Neural crest cell (in vitro differentiated cells): Measurements from ENCODE around the gene NECTIN1. TPM values are rescaled to one million over a fixed set of nuclear protein-coding genes. Genes with fewer than 3 reads are reported as not detected.

Source experiments
- DNase-seq: peaks from one replicate; pipeline ENCODE4 v3.0.0; 2021; ENCODE audit warnings: low read depth, mixed read lengths, low spot score
- H3K27ac Mint-ChIP-seq: one replicate; pipeline ENCODE4 v1.8.0; 2021; ENCODE audit warnings: mild to moderate bottlenecking, mixed read lengths; ENCODE audit not compliant: unreplicated experiment
- H3K27me3 Mint-ChIP-seq: 2 replicates; pipeline ENCODE4 v1.8.0; 2021; ENCODE audit warnings: low read depth, mild to moderate bottlenecking, mixed read lengths
- H3K36me3 Mint-ChIP-seq: 2 replicates; pipeline ENCODE4 v1.8.0; 2021; ENCODE audit warnings: low read depth, mild to moderate bottlenecking, mixed read lengths
- H3K4me1 Mint-ChIP-seq: 2 replicates; pipeline ENCODE4 v1.8.0; 2021; ENCODE audit warnings: mixed read lengths
- H3K4me3 Mint-ChIP-seq: one replicate; pipeline ENCODE4 v1.8.0; 2021; ENCODE audit warnings: mild to moderate bottlenecking, mixed read lengths
- H3K9me3 Mint-ChIP-seq: 2 replicates; pipeline ENCODE4 v1.8.0; 2021; ENCODE audit warnings: mixed read lengths
- CTCF ChIP-seq: fragments of 200-600 bp; sonication (generic); conservative IDR thresholded peaks from 2 replicates; pipeline ENCODE4 v1.5.0; 2021; ENCODE audit warnings: antibody characterized with exemption, mild to moderate bottlenecking
- total RNA-seq: library from RNA; stranded (reverse); gene quantifications from 2 replicates; pipeline ENCODE4 v1.2.1, GENCODE V29; 2021

The NECTIN1 gene
- total RNA-seq, 1 donor from 2014 or later: 49.2 TPM

GRCh38 chr11:119697445-119697844, 31.6 kb downstream of the NECTIN1 start:
- H3K9me3 Mint-ChIP-seq: no peaks in the 10 kb centered on the region
- H3K27ac Mint-ChIP-seq: no peak overlapping the region
- no peak overlapping the region for H3K4me3 Mint-ChIP-seq
- no peak for DNase-seq
- no peaks in the 10 kb centered on the region for H3K36me3 Mint-ChIP-seq
- no peaks in the 10 kb centered on the region for H3K27me3 Mint-ChIP-seq
- H3K4me1 Mint-ChIP-seq: peaks cover 45% of the 10 kb centered on the region
- TF ChIP-seq CTCF: no peak

- H3K27me3 Mint-ChIP-seq: no peaks in the 10 kb centered on the region
- DNase-seq: no peak
- H3K9me3 Mint-ChIP-seq: no peaks in the 10 kb centered on the region
- H3K4me3 Mint-ChIP-seq: no peak overlapping the region
- H3K36me3 Mint-ChIP-seq: no peaks in the 10 kb centered on the region
- H3K4me1 Mint-ChIP-seq: peaks cover 42% of the 10 kb centered on the region
- no peak for TF ChIP-seq CTCF
- no peak overlapping the region for H3K27ac Mint-ChIP-seq
Measured at GRCh38 chr11:119696378-119697222, 32.4 kb downstream of the NECTIN1 start.

GRCh38 chr11:119694334-119694733, 34.7 kb downstream of the NECTIN1 start:
- H3K27ac Mint-ChIP-seq: no peak overlapping the region
- H3K9me3 Mint-ChIP-seq: no peaks in the 10 kb centered on the region
- peaks cover 39% of the 10 kb centered on the region for H3K4me1 Mint-ChIP-seq
- H3K27me3 Mint-ChIP-seq: no peaks in the 10 kb centered on the region
- H3K4me3 Mint-ChIP-seq: no peak overlapping the region
- no peaks in the 10 kb centered on the region for H3K36me3 Mint-ChIP-seq
- TF ChIP-seq CTCF: no peak
- DNase-seq: no peak

- no peak for TF ChIP-seq CTCF
- H3K36me3 Mint-ChIP-seq: no peaks in the 10 kb centered on the region
- no peaks in the 10 kb centered on the region for H3K9me3 Mint-ChIP-seq
- DNase-seq: no peak
- peaks cover 42% of the 10 kb centered on the region for H3K4me1 Mint-ChIP-seq
- H3K4me3 Mint-ChIP-seq: no peak overlapping the region
- H3K27ac Mint-ChIP-seq: peak overlapping the region; percentile 37
- H3K27me3 Mint-ChIP-seq: no peaks in the 10 kb centered on the region
Measured at GRCh38 chr11:119693253-119693815, 35.7 kb downstream of the NECTIN1 start.

GRCh38 chr11:119692540-119692820, 36.5 kb downstream of the NECTIN1 start:
- H3K27me3 Mint-ChIP-seq: no peaks in the 10 kb centered on the region
- H3K4me3 Mint-ChIP-seq: no peak overlapping the region
- H3K36me3 Mint-ChIP-seq: no peaks in the 10 kb centered on the region
- TF ChIP-seq CTCF: no peak
- no peak overlapping the region for H3K27ac Mint-ChIP-seq
- H3K9me3 Mint-ChIP-seq: no peaks in the 10 kb centered on the region
- DNase-seq: no peak
- H3K4me1 Mint-ChIP-seq: peaks cover 44% of the 10 kb centered on the region
